Lower leg skin (tissue), 4 donors: ENCODE data around the gene STK4. TPM values are rescaled to one million over a fixed set of nuclear protein-coding genes. Genes with fewer than 3 reads are reported as not detected.

Experiments
- DNase-seq, 2 donors: peaks; one replicate each; pipeline ENCODE4 v3.0.0-alpha.2; 2019; ENCODE audit warnings: low spot score in 2 of 2
- H3K4me3 ChIP-seq: fragments of 200-600 bp; sonication (generic); 2 replicates; pipeline ENCODE4 v1.5.1; 2017; ENCODE audit warnings: mild to moderate bottlenecking, low read depth; ENCODE audit not compliant: poor library complexity, severe bottlenecking
- CTCF ChIP-seq, 3 donors: fragments of 450-650 bp; IDR thresholded peaks; one replicate each; pipeline ENCODE4 v1.5.1; 2016; ENCODE audit warnings: antibody characterized with exemption in 3 of 3, mild to moderate bottlenecking in 3 of 3, moderate library complexity in 2 of 3
- POLR2A ChIP-seq, 2 donors: fragments of 450-650 bp; IDR thresholded peaks; one replicate each; pipeline ENCODE4 v1.6.1; 2016 to 2017; ENCODE audit warnings: antibody characterized with exemption in 2 of 2, mild to moderate bottlenecking in 1 of 2, moderate library complexity in 1 of 2
- WGBS, 2 donors: methylation state at CpG; one replicate each; pipeline ENCODE4 v1.1.5; 2018; 5-methylcytosine and 5-hydroxymethylcytosine counted together
- intact Hi-C: fragments of 100-400 bp; cut with DNase I; formaldehyde crosslinking; loops from one replicate; pipeline ENCODE4 v1.15.0; 2023; ENCODE audit warnings: low total_unique reads
- total RNA-seq, 4 donors: library from RNA; depleted of rRNA; stranded (reverse); fragments of >200 nt; gene quantifications; one replicate each; pipeline ENCODE4 v1.1.0, GENCODE V29; 2016

Gene STK4
- total RNA-seq, 4 donors from 2014 or later = 27.0 to 37.4 (median 28.2) TPM

- no peak for TF ChIP-seq POLR2A (IDR thresholded peaks at IDR 0.05)
- no peak for TF ChIP-seq CTCF (IDR thresholded peaks at IDR 0.05)
- intact Hi-C loops = loop anchor here (5.0 to 10.0 kb wide), 2 partner anchors 53 to 271 kb away; no protein-coding TSS in a partner anchor
- WGBS, 2 donors = 33 to 35% methylated on average over 5 of the region's 5 CpGs
These were observed 75.4 kb downstream of the STK4 start for GRCh38 chr20:45041464-45042337.

DNA sequence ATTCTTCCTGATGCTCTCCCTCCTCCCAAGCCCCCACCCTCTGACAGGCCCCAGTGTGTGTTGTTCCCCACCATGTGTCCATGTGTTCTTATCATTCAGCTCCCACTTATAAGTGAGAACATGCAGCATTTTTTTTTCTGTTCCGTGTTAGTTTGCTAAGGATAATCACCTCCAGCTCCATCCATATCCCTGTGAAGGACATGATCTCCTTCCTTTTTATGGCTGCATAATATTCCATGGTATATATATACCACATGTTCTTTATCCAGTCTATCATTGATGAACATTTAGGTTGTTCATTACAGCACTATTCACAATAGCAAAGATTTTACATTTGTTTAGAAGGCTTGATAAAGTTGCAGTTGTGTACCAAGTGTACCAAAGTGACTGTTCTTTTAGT, 76.7 kb downstream of the STK4 start:
- TF ChIP-seq CTCF (IDR thresholded peaks at IDR 0.05) = no peak
- TF ChIP-seq POLR2A (IDR thresholded peaks at IDR 0.05) = no peak
- intact Hi-C loops = loop anchor here (5.0 to 10.0 kb wide), 2 partner anchors 52 to 269 kb away; no protein-coding TSS in a partner anchor
- WGBS, 2 donors = 95% methylated on average over 1 of the region's 1 CpG
- H3K4me3 ChIP-seq = no peak overlapping the region
- no peak for DNase-seq

More at GRCh38 chr20:45041464-45042337, 75.4 kb downstream of the STK4 start:
- no peak overlapping the region for H3K4me3 ChIP-seq
- DNase-seq = no peak

DNA sequence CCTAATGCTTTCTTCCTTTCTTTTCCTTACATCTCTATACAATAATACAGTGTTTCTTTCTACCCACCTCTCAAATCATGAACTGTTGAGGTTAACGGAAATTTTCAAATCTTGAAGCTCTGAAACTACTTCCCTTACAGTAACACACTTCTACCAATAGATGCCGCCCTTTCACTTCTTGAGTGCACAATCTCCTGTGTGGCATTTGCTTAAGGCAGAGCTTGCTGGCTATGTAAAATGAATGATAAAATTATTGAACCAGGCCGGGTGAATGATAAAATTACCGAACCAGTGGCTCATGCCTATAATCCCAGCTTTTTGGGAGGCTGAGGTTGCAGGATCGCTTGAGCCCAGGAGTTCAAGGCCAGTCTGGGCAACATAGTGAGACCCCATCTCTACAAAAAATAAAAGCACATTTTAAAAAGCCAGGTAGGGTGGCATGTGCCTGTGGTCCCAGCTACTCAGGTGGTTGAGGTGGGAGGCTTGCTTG, 77.8 kb downstream of the STK4 start:
- intact Hi-C loops = loop anchor here (5.0 to 10.0 kb wide), 2 partner anchors 51 to 268 kb away; no protein-coding TSS in a partner anchor
- no peak for DNase-seq

GRCh38 chr20:45044601-45045000, 78.3 kb downstream of the STK4 start:
- TF ChIP-seq CTCF (IDR thresholded peaks at IDR 0.05) (no peak), POLR2A (IDR thresholded peaks at IDR 0.05) (no peak)
- DNase-seq = no peak
- no peak overlapping the region for H3K4me3 ChIP-seq
- WGBS, 2 donors = 59 to 63% methylated on average over 3 of the region's 3 CpGs
- intact Hi-C loops = loop anchor here (5.0 to 10.0 kb wide), 2 partner anchors 50 to 268 kb away; no protein-coding TSS in a partner anchor

More for the DNA sequence above, 77.8 kb downstream of the STK4 start:
- TF ChIP-seq CTCF (IDR thresholded peaks at IDR 0.05) = peak in 1 of 3 donors; percentile 74
- no peak for TF ChIP-seq POLR2A (IDR thresholded peaks at IDR 0.05)
- H3K4me3 ChIP-seq = no peak overlapping the region
- WGBS, 2 donors = 17 to 18% methylated on average over 5 of the region's 5 CpGs

- intact Hi-C loops = loop anchor here (10.0 kb wide), 1 partner anchor 47 kb away; no protein-coding TSS in a partner anchor
- WGBS, 2 donors = 79 to 87% methylated on average over 2 of the region's 2 CpGs
- no peak overlapping the region for H3K4me3 ChIP-seq
- TF ChIP-seq POLR2A (IDR thresholded peaks at IDR 0.05) (no peak), CTCF (IDR thresholded peaks at IDR 0.05) (no peak)
- no peak for DNase-seq
These were observed 81.3 kb downstream of the STK4 start for GRCh38 chr20:45047581-45048119.
